LNCAP (cell line): ENCODE measurements around the gene LMBR1.

Experiments used
- CTCF ChIP-seq: fragments of 450-650 bp; IDR thresholded peaks from 2 replicates; pipeline ENCODE4 v1.5.1; 2017; ENCODE audit warnings: mild to moderate bottlenecking

Gene LMBR1

GRCh38 chr7:156673454-156673853, 219.5 kb downstream of the LMBR1 start:
- TF ChIP-seq CTCF, result no peak

- TF ChIP-seq CTCF, result no peak
Measured at GRCh38 chr7:156669035-156669828, 223.8 kb downstream of the LMBR1 start.

GRCh38 chr7:156668130-156668741, 224.7 kb downstream of the LMBR1 start:
- TF ChIP-seq CTCF, result no peak

GRCh38 chr7:156667110-156667426, 225.9 kb downstream of the LMBR1 start:
- no peak for TF ChIP-seq CTCF

- no peak for TF ChIP-seq CTCF
Measured at GRCh38 chr7:156666368-156667109, 226.4 kb downstream of the LMBR1 start.

- TF ChIP-seq CTCF, result no peak
Measured at GRCh38 chr7:156665101-156665500, 227.9 kb downstream of the LMBR1 start.

GRCh38 chr7:156662277-156662676, 230.7 kb downstream of the LMBR1 start:
- no peak for TF ChIP-seq CTCF
